ENCODE results near the gene MANSC4. TPM values are rescaled to one million over a fixed set of nuclear protein-coding genes. Genes with fewer than 3 reads are reported as not detected.

The MANSC4 gene
- total RNA-seq, 1 experiment from 2014 or later: not detected

GRCh38 chr12:27802511-27802910 lies 22.5 kb upstream of the MANSC4 start (continued):
- TF ChIP-seq STAT6 (CRISPR knock-in tag; conservative IDR thresholded peaks at IDR 0.05; ENCODE audit: low read depth) (no peak), MXD4 (CRISPR knock-in tag; IDR thresholded peaks at IDR 0.05; ENCODE audit: borderline replicate concordance) (no peak), NFYB (CRISPR knock-in tag; conservative IDR thresholded peaks at IDR 0.05; ENCODE audit: low read depth) (no peak), ZNF671 (CRISPR knock-in tag; IDR thresholded peaks at IDR 0.05) (no peak)

- CTCF ChIA-PET: no interaction called here
- DNase-seq (ENCODE audit: low spot score): no peak
- no peaks in the 10 kb centered on the region for H3K9me3 Mint-ChIP-seq
- H3K4me3 Mint-ChIP-seq: no peak overlapping the region
- TF ChIP-seq NR1H2 (CRISPR knock-in tag; IDR thresholded peaks at IDR 0.05): no peak
- no peak for TF ChIP-seq ARID4B (CRISPR knock-in tag; IDR thresholded peaks at IDR 0.05; ENCODE audit: borderline replicate concordance)
- no peak for TF ChIP-seq PREB (CRISPR knock-in tag; IDR thresholded peaks at IDR 0.05; ENCODE audit: borderline replicate concordance)
- no peak for TF ChIP-seq ATF1 (CRISPR knock-in tag; IDR thresholded peaks at IDR 0.05)
- TF ChIP-seq ZMAT4 (CRISPR knock-in tag; IDR thresholded peaks at IDR 0.05): no peak
- no peak for TF ChIP-seq PRDM15 (CRISPR knock-in tag; IDR thresholded peaks at IDR 0.05)
- no peak for TF ChIP-seq ZNF232 (CRISPR knock-in tag; IDR thresholded peaks at IDR 0.05)
- TF ChIP-seq ATF2 (CRISPR knock-in tag; IDR thresholded peaks at IDR 0.05; ENCODE audit: borderline replicate concordance, low read depth): no peak
- no peak for TF ChIP-seq ZNF425 (CRISPR knock-in tag; conservative IDR thresholded peaks at IDR 0.05)
- H3K27ac Mint-ChIP-seq: no peak overlapping the region
- ATAC-seq: no peak
- POLR2A ChIA-PET: interaction anchor here (0.5 kb wide), 1 partner anchor 16 kb away, joined by 3 read pairs; no protein-coding TSS in a partner anchor
- peaks cover 26% of the 10 kb centered on the region for H3K36me3 Mint-ChIP-seq
- no peaks in the 10 kb centered on the region for H3K4me1 Mint-ChIP-seq
- no peaks in the 10 kb centered on the region for H3K27me3 Mint-ChIP-seq (ENCODE audit: low read depth)
Measured at GRCh38 chr12:27801630-27802029, 21.6 kb upstream of the MANSC4 start.
